ENCODE results near the gene CMTM8.

Gene CMTM8

DNA sequence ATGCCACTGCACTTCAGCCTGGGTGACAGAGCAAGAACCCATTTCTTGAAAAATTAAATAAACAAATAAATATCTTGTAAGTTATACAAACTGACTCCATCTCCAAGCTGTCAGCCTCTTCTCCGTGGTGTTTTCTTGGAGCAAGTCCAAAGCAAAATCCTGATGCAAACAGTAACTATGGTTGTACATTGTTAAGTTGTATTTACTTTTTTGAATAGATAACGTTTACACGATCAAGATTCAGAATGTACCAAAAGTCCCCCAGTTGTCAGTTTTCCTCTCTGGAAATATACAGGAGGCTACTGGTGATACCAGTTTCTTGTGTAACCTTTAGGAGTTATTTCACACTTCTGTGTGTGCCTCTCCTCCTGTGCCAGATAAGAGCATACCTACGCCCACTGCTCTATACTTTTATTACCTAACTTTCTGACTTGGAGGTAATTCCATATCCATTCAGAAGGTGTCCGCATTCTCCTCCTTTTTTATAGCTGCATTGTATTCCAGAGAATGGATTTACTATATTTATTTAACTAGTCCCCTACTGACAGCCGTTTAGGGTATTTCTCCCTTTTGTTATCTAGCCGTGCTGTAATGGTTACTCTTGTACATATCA is 167.3 kb downstream of the CMTM8 start:
- FAIRE-seq (no peak), DNase-seq (ENCODE audit: low spot score) (no peak)

DNA sequence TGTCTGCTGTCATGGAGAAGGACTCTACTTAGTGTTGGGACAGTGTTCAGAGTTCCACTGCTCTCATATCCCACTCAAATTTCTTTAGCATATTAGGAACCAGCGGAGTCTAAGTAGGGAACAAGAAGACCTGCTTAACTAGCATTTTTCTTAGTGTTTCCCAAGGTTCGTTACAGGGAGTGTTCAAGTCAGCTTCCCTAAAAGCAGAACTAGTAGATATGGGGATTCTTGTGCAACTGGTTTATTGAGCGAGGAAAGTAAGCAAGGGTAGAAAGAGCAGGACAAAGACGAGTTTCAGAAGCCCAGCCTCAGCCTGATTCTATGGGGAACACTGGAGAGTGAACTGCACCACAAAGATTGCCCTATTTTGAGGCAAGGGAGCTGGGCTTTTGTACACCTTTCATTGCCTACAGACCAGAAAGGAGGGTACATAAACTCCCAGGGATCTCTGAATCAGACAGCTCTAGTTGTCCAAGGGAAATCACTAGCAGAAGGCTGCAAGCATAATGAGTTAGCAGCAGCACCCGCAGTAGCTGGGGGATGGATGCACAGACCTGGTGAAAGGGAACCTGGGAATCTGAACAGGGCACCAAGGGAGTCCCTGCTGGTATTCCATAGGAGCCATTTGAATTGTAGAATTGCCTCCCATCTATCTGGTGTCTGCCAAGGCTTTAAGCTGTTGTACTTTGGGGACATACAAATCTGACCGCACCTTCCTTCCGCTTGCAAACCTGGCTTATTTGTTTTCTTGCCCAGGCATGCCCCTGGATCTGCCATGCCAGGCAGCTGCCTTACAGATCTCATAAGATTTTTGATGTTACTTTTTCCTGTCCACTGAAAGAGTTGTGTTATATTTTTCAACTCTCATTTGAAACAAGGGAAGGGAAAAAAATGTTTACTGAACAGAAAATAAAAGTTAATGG is 168.3 kb downstream of the CMTM8 start:
- DNase-seq (ENCODE audit: low spot score) (no peak), FAIRE-seq (no peak)

GRCh38 chr3:32410367-32411246 is 172.1 kb downstream of the CMTM8 start:
- DNase-seq (ENCODE audit: low spot score) (no peak), FAIRE-seq (no peak)

- DNase-seq (ENCODE audit: low spot score), result no peak
- FAIRE-seq, result no peak
Observed at GRCh38 chr3:32411442-32411841, 173.0 kb downstream of the CMTM8 start.

DNA sequence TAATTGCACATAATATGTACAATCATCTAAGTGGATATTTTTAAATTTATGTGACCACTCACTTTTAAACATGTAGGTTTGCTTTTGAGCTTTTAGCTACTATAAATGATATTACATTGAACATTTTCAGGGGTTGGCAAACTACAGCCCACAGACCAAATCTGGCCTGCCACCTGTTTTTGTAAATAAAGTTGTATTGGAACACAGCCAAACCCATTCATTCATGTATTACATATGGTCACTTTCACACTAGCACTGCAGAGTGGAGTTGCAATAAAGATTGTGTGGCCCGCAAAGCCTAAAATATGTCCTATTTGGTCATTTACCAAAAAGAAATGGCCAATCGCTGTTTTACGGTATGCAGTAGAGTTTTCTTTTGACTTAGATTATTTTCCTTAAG is 174.4 kb downstream of the CMTM8 start:
- no peak for FAIRE-seq
- DNase-seq (ENCODE audit: low spot score), result no peak

DNA sequence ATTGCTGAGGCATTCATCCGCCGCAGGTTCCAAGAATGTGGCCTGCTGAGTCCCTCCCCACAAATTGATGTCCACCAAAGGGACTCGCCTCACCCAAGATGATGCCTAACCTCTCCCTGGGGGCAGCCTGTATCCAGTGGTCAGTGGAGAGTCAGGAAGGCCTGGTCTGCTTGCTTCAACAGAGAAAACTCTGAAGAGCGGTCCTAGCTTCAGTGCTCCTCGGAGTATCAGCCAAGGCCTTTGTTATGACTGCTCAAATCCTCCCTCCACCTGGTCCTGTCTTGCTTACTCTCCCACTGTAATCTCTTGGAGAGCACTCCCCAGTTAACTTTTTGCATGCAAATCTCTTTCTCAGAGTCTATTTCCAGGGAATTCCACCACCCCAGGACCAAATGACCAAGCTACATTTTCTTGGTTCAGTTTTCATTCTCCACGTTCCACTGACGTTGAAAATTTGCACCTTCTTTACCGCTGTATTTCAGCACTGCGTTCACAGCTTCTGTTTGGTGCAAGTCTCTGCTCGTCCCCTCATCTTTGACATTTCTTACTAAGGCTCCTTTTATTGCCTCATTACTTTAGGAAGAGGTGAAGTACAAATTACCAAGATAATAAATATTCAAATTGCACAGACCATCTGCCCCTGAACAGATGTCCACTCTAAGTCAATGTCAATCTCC is 175.5 kb downstream of the CMTM8 start:
- DNase-seq (ENCODE audit: low spot score), result no peak
- no peak for FAIRE-seq

- DNase-seq (ENCODE audit: low spot score) (no peak), FAIRE-seq (no peak)
Observed at GRCh38 chr3:32414522-32415202, 176.2 kb downstream of the CMTM8 start.

- FAIRE-seq, result no peak
- no peak for DNase-seq (ENCODE audit: low spot score)
Observed at GRCh38 chr3:32419742-32420125, 181.3 kb downstream of the CMTM8 start.

Data from RCC 7860 (cell line).